OCI-LY1 (cell line): Measurements from ENCODE around the gene MYBPC3.

Source experiments
- H2AFZ ChIP-seq: fragments of 200-600 bp; sonication (generic), shearing (Covaris generic); 2 replicates; pipeline ENCODE4 v1.6.0; 2014; ENCODE audit warnings: antibody characterized with exemption, mild to moderate bottlenecking, low read length
- H3F3A ChIP-seq: fragments of 200-600 bp; sonication (generic), shearing (Covaris generic); 2 replicates; pipeline ENCODE4 v1.6.0; 2014; ENCODE audit warnings: mild to moderate bottlenecking, antibody characterized with exemption, low read length, moderate library complexity; ENCODE audit not compliant: insufficient read depth
- H3K27ac ChIP-seq: fragments of 200-600 bp; sonication (generic); 2 replicates; pipeline ENCODE4 v1.5.1; 2014; ENCODE audit warnings: low read length, mixed run types, mild to moderate bottlenecking, low read depth; ENCODE audit not compliant: poor library complexity, severe bottlenecking
- H3K27me3 ChIP-seq: fragments of 200-600 bp; sonication (generic); 2 replicates; pipeline ENCODE4 v1.6.0; 2014; ENCODE audit warnings: antibody characterized with exemption, mild to moderate bottlenecking, low read length, moderate library complexity; ENCODE audit not compliant: insufficient read depth
- H3K36me3 ChIP-seq: fragments of 200-600 bp; sonication (generic); 2 replicates; pipeline ENCODE4 v1.6.1; 2014; ENCODE audit warnings: mild to moderate bottlenecking, antibody characterized with exemption, low read length, moderate library complexity, mixed read lengths; ENCODE audit not compliant: insufficient read depth
- H3K4me1 ChIP-seq: fragments of 200-600 bp; sonication (generic); 2 replicates; pipeline ENCODE4 v1.5.1; 2014; ENCODE audit warnings: mild to moderate bottlenecking, low read length, moderate library complexity; ENCODE audit not compliant: insufficient read depth, severe bottlenecking
- H3K4me2 ChIP-seq: fragments of 200-600 bp; sonication (generic), shearing (Covaris generic); 2 replicates; pipeline ENCODE4 v1.6.1; 2014; ENCODE audit warnings: low read length
- H3K4me3 ChIP-seq: fragments of 200-600 bp; sonication (generic); 2 replicates; pipeline ENCODE4 v1.5.1; 2014; ENCODE audit warnings: low read length, low read depth, mild to moderate bottlenecking, mixed read lengths; ENCODE audit not compliant: poor library complexity, severe bottlenecking
- H3K79me2 ChIP-seq: fragments of 200-600 bp; shearing (Covaris generic); 2 replicates; pipeline ENCODE4 v1.6.1; 2016; ENCODE audit warnings: mixed run types, low read length, mixed read lengths; ENCODE audit not compliant: insufficient read depth
- H3K9ac ChIP-seq: fragments of 200-600 bp; sonication (generic), shearing (Covaris generic); 2 replicates; pipeline ENCODE4 v1.6.1; 2014; ENCODE audit warnings: mild to moderate bottlenecking, low read length, mixed read lengths
- H3K9me2 ChIP-seq: fragments of 200-600 bp; sonication (generic), shearing (Covaris generic); 2 replicates; pipeline ENCODE4 v1.6.1; 2014; ENCODE audit warnings: low read depth, mild to moderate bottlenecking, low read length, mixed read lengths
- H3K9me3 ChIP-seq: fragments of 200-600 bp; shearing (Covaris generic); 2 replicates; pipeline ENCODE4 v1.6.1; 2014; ENCODE audit warnings: low read length, mixed read lengths
- H4K20me1 ChIP-seq: fragments of 200-600 bp; sonication (generic), shearing (Covaris generic); 2 replicates; pipeline ENCODE4 v1.6.0; 2016; ENCODE audit warnings: mild to moderate bottlenecking, low read length; ENCODE audit not compliant: insufficient read depth
- CTCF ChIP-seq: fragments of 200-600 bp; sonication (generic), shearing (Covaris generic); IDR thresholded peaks from 2 replicates; pipeline ENCODE4 v1.5.1; 2017; ENCODE audit warnings: mild to moderate bottlenecking, antibody characterized with exemption, low read length, moderate library complexity, mixed read lengths
- EZH2 ChIP-seq: fragments of 200-600 bp; sonication (generic), shearing (Covaris generic); IDR thresholded peaks from 2 replicates; pipeline ENCODE4 v1.8.0; 2017; ENCODE audit warnings: borderline replicate concordance, mixed run types, mild to moderate bottlenecking, antibody characterized with exemption, low read length, moderate library complexity, mixed read lengths

MYBPC3 gene

GRCh38 chr11:47356998-47357329 lies 4.5 kb upstream of the MYBPC3 start:
- Histone ChIP-seq H3K27ac (no peak overlapping the region), H3K9ac (no peak overlapping the region), H2AFZ (no peak overlapping the region), H3K4me3 (no peak overlapping the region), H3K36me3 (peaks cover 11% of the 10 kb centered on the region), H3K4me1 (no peaks in the 10 kb centered on the region), H3K27me3 (no peaks in the 10 kb centered on the region), H3F3A (no peaks in the 10 kb centered on the region), H3K9me3 (no peaks in the 10 kb centered on the region), H3K9me2 (no peaks in the 10 kb centered on the region), H4K20me1 (no peaks in the 10 kb centered on the region), H3K4me2 (no peak overlapping the region), H3K79me2 (no peaks in the 10 kb centered on the region)
- no peak for TF ChIP-seq CTCF
- TF ChIP-seq EZH2: no peak

GRCh38 chr11:47356129-47356997 lies 3.9 kb upstream of the MYBPC3 start:
- H4K20me1 ChIP-seq: no peaks in the 10 kb centered on the region

GRCh38 chr11:47355283-47356128 lies 3.0 kb upstream of the MYBPC3 start:
- Histone ChIP-seq H3K9me3 (no peaks in the 10 kb centered on the region), H3K9ac (no peak overlapping the region), H3K4me3 (no peak overlapping the region), H3K79me2 (no peaks in the 10 kb centered on the region), H2AFZ (no peak overlapping the region), H3K27me3 (no peaks in the 10 kb centered on the region), H3K36me3 (peaks cover 11% of the 10 kb centered on the region), H3K4me2 (no peak overlapping the region), H3K27ac (no peak overlapping the region), H4K20me1 (no peaks in the 10 kb centered on the region), H3F3A (no peaks in the 10 kb centered on the region), H3K9me2 (no peaks in the 10 kb centered on the region), H3K4me1 (no peaks in the 10 kb centered on the region)
- TF ChIP-seq CTCF: peak; percentile 31; the same call in 1 of the 2 replicates
- TF ChIP-seq EZH2: no peak

More at GRCh38 chr11:47356129-47356997, 3.9 kb upstream of the MYBPC3 start:
- Histone ChIP-seq H3K9me3 (no peaks in the 10 kb centered on the region), H3K27me3 (no peaks in the 10 kb centered on the region), H3K27ac (no peak overlapping the region), H3K79me2 (no peaks in the 10 kb centered on the region), H2AFZ (no peak overlapping the region), H3K4me3 (no peak overlapping the region), H3K4me2 (no peak overlapping the region), H3K9me2 (no peaks in the 10 kb centered on the region), H3K9ac (no peak overlapping the region), H3F3A (no peaks in the 10 kb centered on the region), H3K36me3 (peaks cover 11% of the 10 kb centered on the region), H3K4me1 (no peaks in the 10 kb centered on the region)
- no peak for TF ChIP-seq EZH2
- no peak for TF ChIP-seq CTCF
